Activated naive CD4-positive, alpha-beta T cell treated with anti-CD3 and anti-CD28 coated beads, Interleukin-2, amount 10 ng/mL, durations not matched to agents 7 days and 5 days (primary cell): ENCODE measurements around the gene MCTP1.
"Not testable (repeated sequence)": the region's sequence is repeated elsewhere in the genome, so short reads cannot be mapped to it uniquely, and the experiment has no call there.

ENCODE experiments used
- CTCF ChIA-PET: fragments of 350-600 bp; sonication (Branson Sonifier 250); formaldehyde crosslinking; loops from one replicate; lab custom pipeline; 2021; ENCODE audit warnings: antibody characterized with exemption; lab: Charles Lee
- DNase-seq: peaks from one replicate; pipeline ENCODE4 v3.0.0-alpha.2; 2020
- H3K27ac Mint-ChIP-seq: one replicate; pipeline ENCODE4 v1.8.0; 2021; ENCODE audit warnings: mild to moderate bottlenecking, moderate library complexity, mixed read lengths
- H3K27me3 Mint-ChIP-seq: one replicate; pipeline ENCODE4 v1.8.0; 2021; ENCODE audit warnings: mild to moderate bottlenecking, mixed read lengths
- H3K36me3 Mint-ChIP-seq: one replicate; pipeline ENCODE4 v1.8.0; 2021; ENCODE audit warnings: mixed read lengths
- H3K4me1 Mint-ChIP-seq: one replicate; pipeline ENCODE4 v1.8.0; 2021; ENCODE audit warnings: mixed read lengths
- H3K4me3 Mint-ChIP-seq: one replicate; pipeline ENCODE4 v1.8.0; 2021; ENCODE audit warnings: mild to moderate bottlenecking, moderate library complexity, mixed read lengths
- H3K9me3 Mint-ChIP-seq: one replicate; pipeline ENCODE4 v1.8.0; 2021; ENCODE audit warnings: mixed read lengths

MCTP1 gene

DNA sequence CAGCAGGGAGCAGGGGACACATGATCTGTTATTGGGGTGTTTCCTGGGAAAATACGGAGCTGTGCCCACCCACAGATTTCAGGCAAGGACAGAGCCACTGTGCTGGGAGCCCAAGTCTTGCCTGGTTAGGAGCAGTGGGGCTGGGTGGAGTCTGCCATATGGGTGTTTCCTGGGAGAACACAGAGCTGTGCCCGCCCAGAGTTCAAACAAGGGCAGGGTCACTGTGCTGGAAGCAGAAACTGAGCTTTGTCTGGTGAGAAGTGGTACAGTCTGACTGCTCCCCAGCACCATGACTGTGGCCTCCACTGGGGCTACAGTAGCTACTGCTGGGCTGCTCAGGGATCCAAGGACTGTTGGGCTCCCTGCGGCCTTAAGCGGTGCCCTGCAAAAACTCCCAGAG is 135.5 kb downstream of the MCTP1 start:
- DNase-seq: no peak
- CTCF ChIA-PET: no interaction called here
- no peaks in the 10 kb centered on the region for H3K27me3 Mint-ChIP-seq
- H3K4me3 Mint-ChIP-seq: no peak overlapping the region
- no peak overlapping the region for H3K27ac Mint-ChIP-seq
- H3K36me3 Mint-ChIP-seq: no peaks in the 10 kb centered on the region
- no peaks in the 10 kb centered on the region for H3K9me3 Mint-ChIP-seq
- no peaks in the 10 kb centered on the region for H3K4me1 Mint-ChIP-seq

DNA sequence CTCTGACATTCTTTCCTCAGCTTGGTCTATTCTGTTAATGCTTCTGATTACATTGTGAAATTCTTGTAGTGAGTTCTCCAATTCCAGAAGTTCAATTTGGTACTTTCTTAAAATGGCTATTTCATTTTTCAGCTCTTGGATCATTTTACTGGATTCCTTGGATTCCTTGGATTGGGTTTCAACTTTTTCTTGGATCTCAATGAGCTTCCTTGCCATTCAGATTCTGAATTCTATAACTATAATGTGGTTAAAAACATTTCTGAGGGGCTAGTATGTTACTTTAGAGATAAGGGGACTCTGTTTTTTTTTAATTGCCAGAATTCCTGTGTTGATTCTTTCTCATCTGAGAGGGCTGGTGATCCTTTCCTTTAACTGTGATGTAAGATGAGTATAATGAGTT is 136.4 kb downstream of the MCTP1 start:
- Mint-ChIP-seq H3K27ac (no peak overlapping the region), H3K36me3 (no peaks in the 10 kb centered on the region), H3K9me3 (no peaks in the 10 kb centered on the region), H3K27me3 (no peaks in the 10 kb centered on the region), H3K4me1 (no peaks in the 10 kb centered on the region), H3K4me3 (no peak overlapping the region)
- CTCF ChIA-PET: no interaction called here
- no peak for DNase-seq

DNA sequence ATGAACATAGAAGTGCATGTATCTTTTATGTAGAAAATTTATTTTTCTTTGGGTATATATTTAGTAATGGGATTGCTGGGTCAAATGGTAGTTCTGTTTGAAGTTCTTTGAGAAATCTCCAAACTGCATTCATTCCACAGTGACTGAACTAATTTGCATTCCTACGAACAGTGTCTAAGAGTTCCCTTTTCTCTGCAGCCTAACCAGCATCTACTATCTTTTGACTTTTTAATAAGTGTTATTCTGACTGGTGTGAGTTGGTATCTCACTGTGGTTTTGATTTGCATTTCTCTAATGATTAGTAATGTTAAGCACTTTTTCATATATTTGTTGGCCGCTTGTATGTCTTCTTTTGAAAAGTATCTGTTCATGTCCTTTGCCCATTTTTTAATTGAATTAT is 141.0 kb downstream of the MCTP1 start:
- CTCF ChIA-PET, H3K9me3 Mint-ChIP-seq: not testable (repeated sequence)

DNA sequence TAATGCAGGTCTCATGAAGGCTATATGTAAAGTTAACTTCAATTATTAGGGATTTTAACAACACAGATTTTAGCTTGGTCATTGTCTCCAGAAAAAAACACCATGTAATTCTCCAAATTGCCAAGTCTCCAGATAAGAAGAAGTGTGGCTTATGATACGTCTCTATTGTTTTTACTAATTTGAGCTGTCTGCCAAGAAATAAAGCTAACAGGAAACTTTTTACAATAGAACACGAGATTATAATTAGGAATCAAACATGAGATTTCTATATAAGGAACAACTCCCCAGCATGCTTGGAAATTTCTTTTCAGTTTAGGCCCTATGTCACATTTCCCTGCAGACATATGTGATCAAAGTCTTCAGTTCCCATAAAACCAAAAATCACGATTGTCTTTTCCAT is 142.7 kb downstream of the MCTP1 start:
- Mint-ChIP-seq H3K27ac (no peak overlapping the region), H3K4me1 (no peaks in the 10 kb centered on the region), H3K4me3 (no peak overlapping the region), H3K36me3 (no peaks in the 10 kb centered on the region), H3K9me3 (no peaks in the 10 kb centered on the region), H3K27me3 (no peaks in the 10 kb centered on the region)
- no peak for DNase-seq
- CTCF ChIA-PET: no interaction called here

More for the DNA sequence above, 141.0 kb downstream of the MCTP1 start:
- H3K4me3 Mint-ChIP-seq, DNase-seq, H3K27me3 Mint-ChIP-seq, H3K4me1 Mint-ChIP-seq, H3K36me3 Mint-ChIP-seq, H3K27ac Mint-ChIP-seq: not testable (repeated sequence)

DNA sequence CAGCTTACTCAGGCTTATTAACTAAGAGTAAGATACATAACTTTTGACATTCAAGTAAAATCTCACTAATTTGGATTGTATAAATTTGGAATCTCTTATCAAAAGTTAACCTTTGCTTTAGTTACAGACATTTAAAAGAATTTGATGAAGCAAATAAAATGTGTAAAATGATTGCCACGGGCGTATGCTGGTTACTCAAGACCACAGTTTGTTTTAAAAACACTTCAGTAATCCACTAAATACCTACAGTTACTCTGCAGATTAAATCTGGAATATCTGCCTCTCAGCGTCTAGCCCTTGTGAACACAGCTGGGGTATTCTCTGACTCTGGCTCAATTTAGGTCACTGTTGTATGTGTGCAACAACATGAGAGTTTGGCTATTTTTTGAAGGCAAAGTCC is 143.8 kb downstream of the MCTP1 start:
- Mint-ChIP-seq H3K36me3 (no peaks in the 10 kb centered on the region), H3K27ac (no peak overlapping the region), H3K27me3 (no peaks in the 10 kb centered on the region), H3K4me1 (no peaks in the 10 kb centered on the region), H3K9me3 (no peaks in the 10 kb centered on the region), H3K4me3 (no peak overlapping the region)
- CTCF ChIA-PET: no interaction called here
- no peak for DNase-seq

DNA sequence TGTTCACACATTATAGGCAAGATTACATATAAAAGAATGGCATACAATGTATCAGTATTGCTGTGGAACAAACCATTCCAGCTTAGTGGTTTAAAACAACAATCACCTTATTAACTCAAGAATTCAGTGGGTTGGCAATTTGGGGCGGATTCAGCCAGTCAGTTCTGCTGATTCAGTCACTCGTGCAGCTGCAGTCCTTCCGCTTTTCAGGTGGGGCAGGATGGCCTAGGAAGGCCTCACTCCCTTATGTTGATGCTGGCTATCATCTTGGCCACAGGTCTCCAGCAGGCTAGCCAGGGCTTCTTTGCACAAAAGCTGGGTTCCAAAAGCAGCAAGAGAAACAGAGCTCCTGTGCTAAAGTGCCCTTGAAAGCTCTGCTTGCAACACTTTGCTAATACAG is 150.6 kb downstream of the MCTP1 start:
- Mint-ChIP-seq H3K4me1 (no peaks in the 10 kb centered on the region), H3K27me3 (no peaks in the 10 kb centered on the region), H3K4me3 (no peak overlapping the region), H3K27ac (no peak overlapping the region), H3K9me3 (no peaks in the 10 kb centered on the region), H3K36me3 (no peaks in the 10 kb centered on the region)
- no peak for DNase-seq
- CTCF ChIA-PET: no interaction called here

DNA sequence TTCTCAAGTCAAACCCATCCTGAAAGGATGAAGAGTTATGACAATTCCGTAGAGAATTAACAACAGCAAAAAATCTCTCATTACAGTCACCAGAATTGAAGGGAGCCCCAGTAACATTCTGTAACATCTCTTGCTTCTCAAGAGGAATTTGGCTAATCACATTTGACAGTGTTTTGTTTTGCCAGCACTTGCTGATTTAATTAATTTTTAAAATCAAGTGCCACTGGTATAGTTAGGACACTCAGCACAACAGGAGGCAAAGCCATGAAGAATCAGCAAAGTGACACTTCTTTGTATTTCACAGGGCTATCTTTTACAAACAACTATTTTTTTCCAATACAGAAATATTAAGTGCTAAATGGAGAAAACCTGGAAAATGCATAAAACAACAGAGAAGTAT is 152.8 kb downstream of the MCTP1 start:
- no peaks in the 10 kb centered on the region for H3K27me3 Mint-ChIP-seq
- no peak for DNase-seq
- CTCF ChIA-PET: no interaction called here
- H3K4me3 Mint-ChIP-seq: no peak overlapping the region
- H3K27ac Mint-ChIP-seq: no peak overlapping the region
- no peaks in the 10 kb centered on the region for H3K9me3 Mint-ChIP-seq
- no peaks in the 10 kb centered on the region for H3K36me3 Mint-ChIP-seq
- H3K4me1 Mint-ChIP-seq: no peaks in the 10 kb centered on the region

DNA sequence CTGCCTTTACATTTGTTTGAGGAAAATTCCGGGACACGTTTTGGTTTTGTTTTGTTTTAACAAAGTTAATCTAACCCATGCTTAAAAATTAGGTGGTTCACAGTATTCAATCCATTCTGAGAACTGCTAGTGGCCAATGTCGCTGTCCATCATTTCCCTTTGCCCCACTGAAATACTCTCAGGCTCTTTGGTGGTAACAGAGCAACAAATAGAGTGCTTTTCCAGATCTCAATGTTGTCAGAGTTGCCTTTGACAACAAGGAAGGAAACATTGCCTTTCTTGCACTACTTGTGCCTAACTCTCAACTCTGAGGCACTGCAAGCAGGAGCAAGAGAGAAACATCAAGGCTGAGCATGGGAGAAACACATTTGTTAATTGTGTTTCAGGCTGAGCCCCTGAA is 154.0 kb downstream of the MCTP1 start:
- no peak overlapping the region for H3K27ac Mint-ChIP-seq
- DNase-seq: no peak
- CTCF ChIA-PET: no interaction called here
- H3K27me3 Mint-ChIP-seq: no peaks in the 10 kb centered on the region
- H3K4me1 Mint-ChIP-seq: no peaks in the 10 kb centered on the region
- H3K9me3 Mint-ChIP-seq: no peaks in the 10 kb centered on the region
- H3K4me3 Mint-ChIP-seq: no peak overlapping the region
- no peaks in the 10 kb centered on the region for H3K36me3 Mint-ChIP-seq

DNA sequence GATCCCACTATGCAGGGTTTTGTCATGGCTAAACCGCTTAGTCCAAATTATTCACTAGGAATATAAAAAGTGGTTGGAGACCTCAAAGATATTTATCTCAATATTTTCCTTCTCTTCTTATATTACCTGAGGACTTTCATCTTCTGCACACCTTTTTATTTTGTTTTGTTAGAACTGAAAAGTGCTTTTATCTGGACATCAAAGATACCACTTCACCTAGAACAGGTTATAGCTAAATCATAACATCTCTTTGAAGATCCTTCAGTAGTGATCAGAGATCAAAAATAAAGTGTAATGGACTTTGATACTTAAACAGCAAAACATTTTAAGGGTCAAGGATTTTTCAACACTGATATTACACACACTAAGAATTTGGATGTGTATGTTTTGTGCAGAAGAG is 160.2 kb downstream of the MCTP1 start:
- Mint-ChIP-seq H3K27ac (no peak overlapping the region), H3K36me3 (no peaks in the 10 kb centered on the region), H3K27me3 (no peaks in the 10 kb centered on the region), H3K9me3 (no peaks in the 10 kb centered on the region), H3K4me3 (no peak overlapping the region), H3K4me1 (no peaks in the 10 kb centered on the region)
- CTCF ChIA-PET: no interaction called here
- DNase-seq: no peak

DNA sequence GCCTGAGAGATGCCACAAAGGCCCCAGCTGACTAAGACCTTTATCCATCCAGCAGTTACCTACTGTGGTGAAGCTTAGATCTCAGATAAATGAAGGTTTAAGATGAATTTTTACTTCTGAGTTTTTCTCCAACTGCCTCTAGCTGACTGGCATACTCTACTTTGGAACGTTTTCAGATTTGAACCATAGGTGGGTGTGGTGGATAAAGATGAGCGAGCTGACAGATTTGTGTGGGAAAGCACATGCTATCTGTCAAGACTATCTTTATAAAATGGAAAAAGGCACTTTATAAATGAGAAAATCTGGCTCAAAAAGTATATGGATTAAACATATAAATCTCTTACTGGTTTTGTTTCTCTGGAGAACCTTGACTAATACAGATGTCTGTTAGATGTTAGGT is 160.8 kb downstream of the MCTP1 start:
- no peak overlapping the region for H3K27ac Mint-ChIP-seq
- H3K9me3 Mint-ChIP-seq: no peaks in the 10 kb centered on the region
- no peak for DNase-seq
- CTCF ChIA-PET: no interaction called here
- H3K4me3 Mint-ChIP-seq: no peak overlapping the region
- no peaks in the 10 kb centered on the region for H3K27me3 Mint-ChIP-seq
- H3K36me3 Mint-ChIP-seq: no peaks in the 10 kb centered on the region
- no peaks in the 10 kb centered on the region for H3K4me1 Mint-ChIP-seq

DNA sequence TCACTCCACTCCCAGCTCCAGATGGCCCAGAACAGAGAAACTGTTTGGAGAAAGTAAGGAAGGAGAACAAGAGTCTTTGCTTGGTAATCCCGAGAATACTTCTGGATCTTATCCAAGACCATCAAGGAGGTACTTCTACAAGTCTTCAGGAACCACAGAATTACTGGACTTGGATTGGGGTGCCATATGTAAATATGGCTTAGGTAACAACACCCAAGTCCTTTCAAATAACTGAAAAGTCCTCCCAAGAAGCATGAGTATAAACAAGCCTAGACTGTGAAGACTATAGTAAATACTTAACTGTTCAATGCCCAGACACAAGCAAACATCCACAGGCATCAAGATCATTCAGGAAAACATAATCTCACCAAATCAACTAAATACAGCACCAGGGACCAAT is 170.0 kb downstream of the MCTP1 start:
- no peak for DNase-seq
- CTCF ChIA-PET: interaction anchor here (1.5 kb wide), 1 partner anchor 11 kb away, joined by 4 read pairs; no protein-coding TSS in a partner anchor
- Mint-ChIP-seq H3K4me3 (no peak overlapping the region), H3K27me3 (no peaks in the 10 kb centered on the region), H3K9me3 (peaks cover 2% of the 10 kb centered on the region), H3K27ac (no peak overlapping the region), H3K36me3 (no peaks in the 10 kb centered on the region), H3K4me1 (no peaks in the 10 kb centered on the region)

DNA sequence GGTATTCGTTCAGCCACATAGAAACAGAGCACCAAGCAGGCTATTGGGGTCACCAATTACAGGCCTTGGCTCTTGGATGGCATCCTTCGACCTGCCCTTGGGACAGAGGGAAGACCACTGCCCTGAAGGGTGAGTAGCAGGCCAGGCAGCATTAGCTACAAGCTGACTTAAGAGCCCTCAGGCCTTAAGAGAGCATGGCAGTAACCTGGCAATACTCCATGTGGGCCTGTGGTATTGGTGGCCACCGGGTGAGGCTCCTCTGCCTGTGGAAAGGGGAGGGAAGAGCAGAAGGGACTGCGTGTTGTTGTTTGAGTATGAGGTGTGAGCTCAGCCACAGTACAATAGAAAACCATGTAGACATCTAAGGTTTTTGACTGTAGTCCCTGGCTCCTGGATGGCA is 170.6 kb downstream of the MCTP1 start:
- Mint-ChIP-seq H3K27me3 (no peaks in the 10 kb centered on the region), H3K4me1 (no peaks in the 10 kb centered on the region), H3K27ac (no peak overlapping the region), H3K4me3 (no peak overlapping the region), H3K36me3 (no peaks in the 10 kb centered on the region), H3K9me3 (peaks cover 2% of the 10 kb centered on the region)
- CTCF ChIA-PET: no interaction called here
- no peak for DNase-seq

DNA sequence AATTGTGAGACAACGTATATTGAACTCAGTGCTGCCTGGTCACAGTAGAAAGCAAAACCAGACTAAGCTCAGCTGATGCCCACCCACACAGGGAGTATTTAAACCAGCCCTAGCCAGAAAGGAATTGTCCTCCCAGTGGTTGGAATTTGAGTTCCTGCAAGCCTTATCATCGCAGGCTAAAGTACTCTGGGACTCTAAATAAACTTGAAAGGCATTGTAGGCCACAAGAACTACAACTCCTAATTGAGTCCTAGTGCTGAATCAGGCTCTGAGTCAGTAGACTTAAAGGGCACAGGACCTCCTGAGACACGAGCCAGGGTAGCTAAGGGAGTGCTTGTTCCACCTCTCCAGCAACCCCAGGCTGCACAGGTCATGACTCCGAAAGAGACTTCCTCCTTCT is 171.4 kb downstream of the MCTP1 start:
- H3K4me3 Mint-ChIP-seq: no peak overlapping the region
- no peak for DNase-seq
- no peaks in the 10 kb centered on the region for H3K36me3 Mint-ChIP-seq
- peaks cover 2% of the 10 kb centered on the region for H3K9me3 Mint-ChIP-seq
- no peak overlapping the region for H3K27ac Mint-ChIP-seq
- no peaks in the 10 kb centered on the region for H3K27me3 Mint-ChIP-seq
- no peaks in the 10 kb centered on the region for H3K4me1 Mint-ChIP-seq
- CTCF ChIA-PET: no interaction called here

DNA sequence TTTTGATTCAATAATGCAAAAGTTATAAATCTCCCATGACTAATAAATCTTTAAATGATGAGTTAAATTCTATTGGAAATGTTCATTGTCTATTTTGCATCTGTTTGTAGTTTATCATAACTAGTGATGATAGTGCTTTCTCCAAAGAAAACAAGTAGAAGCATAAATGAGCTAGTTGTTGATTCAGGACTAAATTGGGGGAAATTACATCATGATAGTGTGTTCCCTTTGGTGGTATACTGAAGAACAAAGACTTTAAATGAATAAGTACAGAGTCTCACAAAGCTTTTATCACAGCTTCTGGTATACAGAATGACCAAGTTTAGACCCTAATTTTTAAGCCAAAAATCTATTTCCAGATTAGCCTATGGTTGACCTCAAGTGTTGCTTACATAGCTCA is 173.8 kb downstream of the MCTP1 start:
- Mint-ChIP-seq H3K27me3 (no peaks in the 10 kb centered on the region), H3K36me3 (no peaks in the 10 kb centered on the region), H3K27ac (no peak overlapping the region), H3K4me3 (no peak overlapping the region), H3K4me1 (no peaks in the 10 kb centered on the region), H3K9me3 (peaks cover 2% of the 10 kb centered on the region)
- CTCF ChIA-PET: no interaction called here
- no peak for DNase-seq

DNA sequence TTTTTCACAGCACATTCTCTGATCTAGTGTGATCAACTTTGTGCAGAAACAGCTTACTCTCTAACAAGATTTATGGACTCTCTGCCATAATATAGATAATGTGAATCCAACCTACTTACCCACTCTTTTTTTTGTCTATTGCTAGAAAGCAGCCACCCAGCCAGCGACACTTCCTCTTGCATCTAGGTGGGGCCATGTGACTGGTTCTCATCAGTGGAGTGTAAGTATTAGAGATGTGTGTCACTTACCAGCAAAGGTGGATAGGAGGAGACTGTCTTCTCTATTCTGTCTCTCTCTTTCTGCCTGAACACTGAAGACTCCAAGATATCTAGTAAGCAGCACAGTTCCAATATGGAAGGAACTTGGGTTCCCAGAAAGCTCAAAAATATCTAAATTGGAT is 174.8 kb downstream of the MCTP1 start:
- Mint-ChIP-seq H3K36me3 (no peaks in the 10 kb centered on the region), H3K27ac (no peak overlapping the region), H3K4me1 (no peaks in the 10 kb centered on the region), H3K9me3 (no peaks in the 10 kb centered on the region), H3K27me3 (no peaks in the 10 kb centered on the region), H3K4me3 (no peak overlapping the region)
- CTCF ChIA-PET: interaction anchor here (0.6 kb wide), 1 partner anchor 228 kb away, joined by 4 read pairs; no protein-coding TSS in a partner anchor
- DNase-seq: no peak

DNA sequence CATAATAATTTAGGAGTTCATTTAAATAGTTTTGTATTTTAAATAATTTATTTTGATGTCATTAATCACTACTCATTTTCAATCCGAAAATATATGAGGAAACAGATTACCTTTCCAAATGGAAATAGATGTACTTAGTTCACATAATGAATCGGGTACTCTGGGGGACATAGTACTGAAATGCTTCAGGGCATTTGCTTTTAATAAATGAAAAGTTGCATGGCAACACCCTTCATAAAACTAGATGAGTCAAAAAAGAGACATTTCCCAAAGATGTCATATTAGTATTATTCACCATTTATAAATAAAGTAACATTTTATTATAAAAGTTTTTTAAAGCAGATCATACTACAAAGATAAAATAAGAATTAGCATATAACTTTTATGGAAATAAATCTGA is 177.8 kb downstream of the MCTP1 start:
- DNase-seq: no peak
- Mint-ChIP-seq H3K27ac (no peak overlapping the region), H3K27me3 (no peaks in the 10 kb centered on the region), H3K36me3 (no peaks in the 10 kb centered on the region), H3K4me3 (no peak overlapping the region), H3K4me1 (no peaks in the 10 kb centered on the region), H3K9me3 (no peaks in the 10 kb centered on the region)
- CTCF ChIA-PET: no interaction called here
